Measurements from ENCODE around the gene PPM1H.
"Not testable (repeated sequence)": the region's sequence is repeated elsewhere in the genome, so short reads cannot be mapped to it uniquely, and the experiment has no call there.

PPM1H gene

DNA sequence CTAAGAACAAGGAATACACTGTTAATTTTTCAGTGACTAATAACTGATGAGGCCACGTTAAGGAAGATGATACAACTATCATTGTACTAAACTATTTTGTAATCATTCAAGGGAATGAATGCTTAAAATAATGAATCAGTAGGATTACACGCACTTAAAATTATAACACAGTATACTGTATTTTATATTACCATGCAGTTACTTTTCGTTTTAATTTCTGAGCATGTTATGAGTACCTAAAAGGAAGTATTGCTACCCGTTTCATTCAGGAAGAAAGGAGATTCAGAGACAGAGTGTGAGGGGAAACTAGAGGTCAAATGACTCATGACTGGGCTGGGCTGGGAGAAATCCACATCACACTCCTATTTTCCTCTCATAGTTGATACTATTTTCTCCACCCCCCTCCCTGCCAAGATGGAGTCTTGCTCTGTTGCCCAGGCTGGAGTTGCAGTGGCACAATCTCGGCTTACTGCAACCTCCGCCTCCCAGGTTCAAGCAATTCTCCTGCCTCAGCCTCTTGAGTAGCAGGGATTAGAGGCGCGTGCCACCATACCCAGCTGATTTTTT lies 202.0 kb downstream of the PPM1H start:
- no peak for DNase-seq (ENCODE audit: low read depth in 2 of 2)

DNA sequence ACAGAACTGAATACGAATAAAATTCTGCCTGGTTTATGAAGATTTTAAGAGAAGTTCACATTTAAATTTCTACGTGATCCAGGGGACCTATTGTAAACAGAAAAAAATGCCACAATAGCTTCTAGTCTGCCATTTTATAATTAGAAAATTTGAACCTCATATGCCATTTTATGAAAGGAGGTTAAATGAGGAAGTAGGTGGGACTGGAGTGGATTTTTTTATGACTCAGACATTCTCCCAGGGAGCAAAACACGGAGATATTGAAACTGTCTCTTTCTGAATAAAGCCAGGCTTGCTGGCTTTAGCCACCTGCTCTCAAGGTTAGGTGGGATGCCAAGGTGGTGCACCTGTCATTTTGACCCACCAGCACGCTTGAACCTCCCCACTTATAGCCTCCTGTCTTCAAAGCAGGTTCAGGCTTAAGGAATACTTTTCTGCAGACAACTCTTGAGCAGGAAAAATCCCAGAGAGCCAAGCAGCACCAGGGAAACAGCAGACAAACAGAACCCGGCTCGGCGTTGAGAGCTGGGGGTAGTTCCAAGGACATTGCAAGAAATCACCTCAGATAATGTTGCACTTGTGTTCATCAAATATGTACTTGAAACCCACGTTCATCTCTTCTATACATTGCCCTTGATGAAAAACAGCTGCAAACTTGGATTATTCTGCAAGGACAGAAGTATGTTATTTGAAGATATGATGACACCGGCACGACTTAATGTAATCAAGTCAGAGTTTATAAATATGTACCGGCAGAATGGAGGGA lies 203.7 kb downstream of the PPM1H start:
- no peak for DNase-seq (ENCODE audit: low read depth in 2 of 2)

DNA sequence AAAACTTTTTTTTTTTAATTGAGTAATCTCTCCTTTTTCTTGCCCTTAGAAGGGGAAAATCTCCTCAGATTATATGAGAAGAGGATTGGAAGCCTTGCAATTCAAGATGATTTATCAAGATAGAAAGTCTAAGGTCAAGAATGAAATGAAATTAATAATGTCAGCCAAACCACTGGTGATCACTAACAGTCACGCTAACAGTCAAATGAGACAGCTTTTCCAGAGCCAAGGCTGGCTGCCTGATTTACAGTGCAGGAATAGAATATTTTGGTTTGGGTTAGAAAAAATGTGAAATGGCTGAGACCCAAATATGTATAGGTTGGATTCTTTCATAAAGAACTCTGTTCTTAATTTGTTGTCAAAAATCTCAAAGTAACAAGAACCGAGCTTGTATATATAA lies 204.3 kb downstream of the PPM1H start:
- DNase-seq (ENCODE audit: low read depth in 2 of 2) = no peak

GRCh38 chr12:62729579-62730544 lies 205.1 kb downstream of the PPM1H start:
- not testable (repeated sequence) for DNase-seq (ENCODE audit: low read depth in 2 of 2)

DNA sequence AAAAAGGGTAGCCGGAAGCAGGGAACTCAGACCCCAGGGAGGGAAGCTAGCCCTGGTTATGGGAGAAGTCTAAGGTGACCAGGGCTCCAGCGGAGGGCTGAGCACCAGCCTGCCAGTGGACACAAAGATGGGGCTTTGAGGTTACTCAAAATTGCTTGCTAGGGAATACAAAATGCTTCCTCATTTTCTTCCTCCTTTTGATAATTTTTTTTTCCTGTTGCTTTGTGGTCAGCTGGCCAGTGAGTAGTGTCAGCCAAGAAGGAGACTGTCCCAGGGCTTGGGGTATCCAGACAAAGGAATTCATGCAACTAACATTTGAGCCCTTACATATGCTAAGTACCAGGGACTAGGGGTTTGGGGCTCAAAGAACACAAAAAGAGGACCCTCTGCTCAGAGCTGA lies 206.2 kb downstream of the PPM1H start:
- DNase-seq (ENCODE audit: low read depth in 2 of 2) = no peak

GRCh38 chr12:62726471-62726980 lies 208.4 kb downstream of the PPM1H start:
- DNase-seq (ENCODE audit: low read depth in 2 of 2) = no peak

DNA sequence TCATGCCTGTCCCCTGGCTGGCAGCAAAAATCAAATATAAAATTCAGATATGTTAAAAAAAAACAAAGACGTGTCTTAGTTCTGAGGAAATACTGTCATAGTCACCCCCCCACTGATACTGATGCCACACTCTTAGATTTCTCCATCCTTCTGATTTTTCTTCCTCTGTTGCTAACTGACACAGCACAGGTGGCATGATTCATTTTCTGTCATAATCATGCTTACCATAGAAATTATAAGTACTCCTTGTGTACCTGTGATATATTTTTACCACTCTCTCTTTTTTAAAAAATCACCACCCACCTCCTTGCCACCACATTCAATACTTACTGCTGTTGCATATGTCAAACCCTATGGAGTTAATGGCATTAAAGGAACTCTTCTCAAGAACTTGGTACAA lies 209.2 kb downstream of the PPM1H start:
- DNase-seq (ENCODE audit: low read depth in 2 of 2) = no peak

- no peak for DNase-seq (ENCODE audit: low read depth in 2 of 2)
These were observed 210.0 kb downstream of the PPM1H start for GRCh38 chr12:62724947-62725451.

DNA sequence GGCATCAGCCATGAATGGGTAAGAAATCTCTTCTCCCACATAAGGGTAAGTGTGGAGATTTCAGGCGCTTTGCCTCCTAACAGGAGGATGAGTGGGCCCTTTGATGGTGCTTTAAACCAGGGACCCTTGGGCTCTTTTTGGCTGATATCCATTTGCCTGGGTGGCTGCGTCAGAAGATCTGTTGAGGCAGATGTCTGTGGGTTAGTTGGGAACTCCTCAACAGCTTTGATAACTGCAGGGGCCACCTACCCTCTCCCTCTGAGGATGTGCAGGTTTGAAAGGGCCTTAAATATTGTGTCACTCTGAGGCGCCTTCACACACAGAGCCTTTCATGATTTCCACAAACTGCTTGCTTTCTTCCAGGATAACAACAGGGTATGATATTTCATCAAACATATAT lies 210.7 kb downstream of the PPM1H start:
- no peak for DNase-seq (ENCODE audit: low read depth in 2 of 2)

DNA sequence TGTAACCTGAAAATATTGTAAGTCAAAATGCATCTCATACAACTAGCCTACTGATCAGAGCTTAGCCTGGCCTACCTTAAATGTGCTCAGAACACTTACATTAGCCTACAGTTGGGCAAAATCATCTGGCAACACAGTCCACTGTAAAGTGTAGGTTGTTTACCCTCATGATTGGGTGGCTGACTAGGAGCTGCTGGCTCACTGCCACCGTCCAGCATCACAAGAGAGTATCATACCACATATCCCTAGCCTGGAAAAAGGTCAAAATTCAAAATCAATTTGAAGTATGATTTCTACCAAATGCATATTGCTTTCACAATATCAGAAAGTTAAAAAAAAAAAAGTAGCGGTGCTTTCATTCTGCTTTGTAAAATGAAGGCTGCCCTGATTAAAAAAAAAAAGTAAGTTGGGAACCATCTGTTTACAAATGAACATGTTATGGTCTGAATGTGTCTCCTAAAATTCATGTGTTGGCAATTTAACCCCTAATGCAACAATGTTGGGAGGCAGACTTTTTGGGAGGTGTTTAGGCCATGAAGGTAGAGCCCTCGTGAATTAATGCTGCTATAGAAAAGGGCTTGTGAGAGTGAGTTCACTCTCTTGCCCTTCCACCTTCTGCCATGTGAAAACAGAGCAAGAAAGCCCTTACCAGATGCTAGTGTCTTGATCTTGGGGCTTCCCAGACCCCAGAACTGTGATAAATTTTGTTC lies 211.8 kb downstream of the PPM1H start:
- no peak for DNase-seq (ENCODE audit: low read depth in 2 of 2)

GRCh38 chr12:62720661-62721330 lies 214.2 kb downstream of the PPM1H start:
- no peak for DNase-seq (ENCODE audit: low read depth in 2 of 2)

DNA sequence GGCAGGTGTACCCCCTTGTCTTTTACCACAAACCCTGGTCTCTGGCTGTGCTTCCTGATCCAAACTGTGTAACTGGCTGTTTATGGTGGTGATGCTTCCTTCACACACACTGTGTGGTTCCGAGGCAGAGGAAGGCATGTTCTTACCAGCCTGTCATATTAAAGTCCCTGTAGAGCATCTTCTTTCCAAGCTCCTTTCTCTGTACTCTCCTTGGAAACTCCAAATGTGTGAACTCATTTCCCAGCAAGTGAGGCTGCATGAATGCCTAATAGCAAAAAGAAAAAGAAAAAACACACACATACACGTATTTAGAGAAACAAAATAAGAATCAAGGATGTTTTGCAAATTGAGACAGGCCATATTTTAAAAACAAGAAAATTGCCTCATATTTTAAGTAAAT lies 214.9 kb downstream of the PPM1H start:
- DNase-seq (ENCODE audit: low read depth in 2 of 2) = no peak

GRCh38 chr12:62718762-62719426 lies 216.1 kb downstream of the PPM1H start:
- no peak for DNase-seq (ENCODE audit: low read depth in 2 of 2)

DNA sequence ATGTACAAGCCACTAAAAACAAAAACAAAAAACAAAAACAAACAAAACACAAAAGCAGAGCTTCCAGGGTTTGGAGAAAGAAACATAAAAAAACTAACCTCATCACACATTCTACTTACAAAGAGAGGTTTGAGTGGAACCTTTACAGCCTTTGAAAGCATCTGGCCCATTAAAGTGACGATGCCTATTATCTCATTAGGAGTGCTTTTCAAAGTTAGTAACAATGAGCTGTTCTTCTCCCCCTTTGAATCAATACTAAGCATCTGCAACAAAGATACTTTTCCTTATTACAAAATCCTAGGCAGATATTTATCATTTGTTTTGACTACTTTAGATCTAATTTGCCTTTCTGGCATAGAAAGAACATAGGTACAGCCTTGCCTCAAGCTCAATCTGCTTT lies 217.3 kb downstream of the PPM1H start:
- DNase-seq (ENCODE audit: low read depth in 2 of 2) = no peak

DNA sequence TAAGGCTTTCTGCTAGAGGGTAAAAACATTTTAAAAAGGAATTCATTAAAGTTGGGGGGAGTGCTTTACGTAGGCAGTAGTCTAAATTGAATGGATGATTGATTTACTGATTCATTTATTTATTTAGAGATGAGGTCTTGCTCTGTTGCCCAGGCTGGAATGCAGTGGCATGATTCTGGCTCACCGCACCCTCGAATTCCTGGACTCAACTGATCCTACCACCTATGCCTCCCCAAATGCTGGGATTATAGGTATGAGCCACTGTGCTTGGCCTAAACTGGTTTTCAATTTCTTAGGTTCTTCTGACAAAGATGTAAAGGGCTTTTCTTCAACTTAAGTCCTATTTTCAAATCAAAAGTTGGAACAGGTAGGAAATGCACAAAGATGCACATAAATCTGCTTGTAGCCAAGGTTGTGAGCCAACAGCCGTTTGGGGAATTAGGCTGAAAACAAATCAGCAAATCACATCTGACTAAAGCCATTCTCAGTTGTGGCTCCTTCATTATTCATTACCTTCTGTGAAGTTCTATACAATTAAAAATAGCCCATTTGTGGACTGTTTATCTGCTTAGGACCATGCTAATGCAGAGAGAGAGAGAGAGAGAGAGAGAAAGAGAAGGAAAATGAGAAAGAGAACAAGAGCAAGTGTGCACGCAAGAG lies 218.0 kb downstream of the PPM1H start:
- no peak for DNase-seq (ENCODE audit: low read depth in 2 of 2)

DNA sequence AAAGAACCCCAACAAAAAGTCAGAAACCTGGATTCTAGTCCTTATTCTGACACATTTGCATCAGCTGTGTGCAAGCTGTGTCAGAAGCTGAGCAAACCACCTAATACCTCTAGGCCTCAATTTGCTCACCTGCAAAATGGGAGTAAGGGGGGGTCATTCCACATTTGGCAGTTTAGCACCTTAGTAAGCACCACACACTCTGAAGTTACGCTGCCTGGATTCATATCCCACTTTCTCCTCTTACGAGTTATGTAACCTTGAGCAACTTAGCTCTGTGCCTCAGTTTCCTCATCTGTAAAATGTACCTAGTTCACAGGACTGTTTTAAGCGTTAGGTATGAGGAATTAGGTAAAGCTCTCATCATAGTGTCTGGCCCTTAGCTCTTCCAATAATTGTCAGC lies 218.9 kb downstream of the PPM1H start:
- DNase-seq (ENCODE audit: low read depth in 2 of 2) = no peak

- DNase-seq (ENCODE audit: low read depth in 2 of 2) = no peak
These were observed 219.9 kb downstream of the PPM1H start for GRCh38 chr12:62714774-62715721.

GRCh38 chr12:62714181-62714773 lies 220.7 kb downstream of the PPM1H start:
- no peak for DNase-seq (ENCODE audit: low read depth in 2 of 2)
